ENCODE measurements around the gene FYTTD1.

DNA sequence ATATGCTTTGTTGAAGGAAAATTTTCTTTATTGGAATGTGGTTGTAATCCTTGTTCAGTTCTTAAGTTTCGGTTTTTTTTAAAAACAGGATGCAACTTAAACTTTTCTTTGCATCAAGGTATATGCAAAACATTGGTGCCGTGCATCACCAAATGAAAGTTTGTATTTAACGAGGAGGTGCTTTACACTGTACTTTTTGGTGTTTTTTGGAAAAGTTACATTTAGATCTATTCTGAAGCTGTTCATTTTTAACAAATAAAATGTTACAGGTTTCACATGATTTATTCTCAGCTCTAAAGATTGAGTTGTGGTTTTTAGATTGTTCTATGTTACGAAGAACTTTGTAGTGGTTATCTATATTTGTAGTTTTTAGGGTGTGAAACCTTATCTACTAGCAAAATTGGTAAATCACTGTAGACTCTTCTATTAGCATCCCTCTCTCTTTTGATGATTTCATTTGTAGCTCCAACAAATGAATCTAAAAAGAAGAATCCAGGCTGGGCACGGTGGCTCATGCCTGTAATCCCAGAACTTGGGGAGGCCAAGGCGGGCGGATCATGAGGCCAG is 34.4 kb downstream of the FYTTD1 start:
- no peak for TF ChIP-seq POLR2A (IDR thresholded peaks at IDR 0.05)
- TF ChIP-seq POLR2AphosphoS5 (IDR thresholded peaks at IDR 0.05; ENCODE audit: insufficient read depth in 1 of 2, low read depth in 1 of 2) = no peak
